T-helper 22 cell (primary cell): Measurements from ENCODE around the gene NEMP1.
"Not testable (repeated sequence)": the region's sequence is repeated elsewhere in the genome, so short reads cannot be mapped to it uniquely, and the experiment has no call there.

ENCODE experiments used
- DNase-seq: peaks from one replicate; pipeline ENCODE4 v3.0.0-alpha.2; 2020; ENCODE audit warnings: low read depth

NEMP1 gene

GRCh38 chr12:57053901-57054300, 24.7 kb downstream of the NEMP1 start:
- DNase-seq = not testable (repeated sequence)

DNA sequence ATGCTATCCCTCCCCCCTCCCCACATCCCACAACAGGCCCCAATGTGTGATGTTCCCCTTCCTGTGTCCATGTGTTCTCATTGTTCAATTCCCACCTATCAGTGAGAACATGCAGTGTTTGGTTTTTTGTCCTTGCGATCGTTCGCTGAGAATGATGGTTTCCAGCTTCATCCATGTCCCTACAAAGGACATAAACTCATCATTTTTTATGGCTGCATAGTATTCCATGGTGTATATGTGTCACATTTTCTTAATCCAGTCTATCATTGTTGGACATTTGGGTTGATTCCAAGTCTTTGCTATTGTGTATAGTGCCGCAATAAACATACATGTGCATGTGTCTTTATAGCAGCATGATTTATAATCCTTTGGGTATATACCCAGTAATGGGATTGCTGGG, 25.4 kb downstream of the NEMP1 start:
- DNase-seq = not testable (repeated sequence)

- DNase-seq = no peak
Observed at GRCh38 chr12:57051011-57051410, 27.6 kb downstream of the NEMP1 start.

GRCh38 chr12:57049890-57050289, 28.7 kb downstream of the NEMP1 start, which contains the start of gene MYO1A:
Gene MYO1A, minus strand, starts transcription at chr12:57050129. Its CDS starts 1,806 bp downstream, at chr12:57048323.
- DNase-seq = no peak

DNA sequence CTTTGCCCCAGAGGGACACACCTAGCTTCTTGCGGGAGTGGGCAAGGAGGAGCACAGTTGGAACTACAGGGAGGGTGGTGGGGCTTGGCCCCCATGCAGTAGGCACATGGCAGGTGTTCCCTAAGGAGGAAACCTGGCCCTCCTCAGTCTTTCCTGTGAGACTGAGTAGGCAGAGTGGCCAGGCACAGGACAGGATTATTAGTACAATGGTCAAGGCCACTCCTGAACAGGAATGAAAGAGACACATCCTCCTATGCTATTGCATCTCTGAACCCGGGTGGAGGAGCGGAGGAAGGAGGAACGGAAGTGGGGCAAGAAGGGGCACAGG, 29.5 kb downstream of the NEMP1 start:
- no peak for DNase-seq

- no peak for DNase-seq
Observed at GRCh38 chr12:57048423-57049118, 30.0 kb downstream of the NEMP1 start.

- DNase-seq = no peak
Observed at GRCh38 chr12:57047981-57048380, 30.6 kb downstream of the NEMP1 start.

- no peak for DNase-seq
Observed at GRCh38 chr12:57046947-57047890, 31.4 kb downstream of the NEMP1 start.

- DNase-seq = no peak
Observed at GRCh38 chr12:57046086-57046791, 32.4 kb downstream of the NEMP1 start.

DNA sequence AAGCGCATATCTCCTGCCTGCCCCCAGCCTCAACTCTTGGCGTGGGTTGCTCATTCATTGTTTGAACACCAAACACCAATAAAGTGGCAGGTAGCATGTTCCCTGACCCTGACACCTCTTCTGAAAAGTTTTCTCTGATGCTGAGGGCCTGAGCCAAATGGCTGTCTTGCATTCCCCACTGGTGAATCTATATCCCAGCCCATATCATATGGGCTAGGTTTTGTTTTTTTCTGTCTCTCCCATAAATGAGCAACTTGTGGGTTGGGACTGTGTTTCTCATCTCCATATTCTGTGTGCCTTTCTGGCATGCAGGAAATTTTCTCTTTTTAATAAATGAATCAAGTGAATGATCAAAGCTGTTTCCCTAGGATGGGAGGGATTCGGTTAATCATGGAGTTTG, 33.7 kb downstream of the NEMP1 start:
- no peak for DNase-seq

GRCh38 chr12:57044468-57044867, 34.1 kb downstream of the NEMP1 start:
- no peak for DNase-seq

- no peak for DNase-seq
Observed at GRCh38 chr12:57042695-57043094, 35.9 kb downstream of the NEMP1 start.

DNA sequence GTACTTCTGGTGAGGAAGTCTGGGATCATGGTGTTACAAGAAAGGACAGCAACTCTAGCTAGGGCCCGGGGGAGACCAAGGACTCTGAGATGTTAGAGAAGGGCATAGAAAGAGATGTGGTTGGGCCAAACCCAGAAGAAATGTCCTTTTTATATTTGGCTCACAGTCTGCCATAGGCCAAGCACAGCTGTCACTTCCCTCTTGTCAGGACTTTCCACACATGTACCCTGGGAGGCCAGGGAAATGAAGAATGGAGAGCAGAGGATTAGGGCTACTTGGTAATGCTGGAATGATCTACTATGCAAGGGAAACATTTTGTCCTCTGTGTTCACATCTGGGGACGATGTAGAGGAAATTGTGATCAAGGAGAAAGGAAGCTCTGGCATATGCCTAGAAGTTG, 37.8 kb downstream of the NEMP1 start:
- no peak for DNase-seq

DNA sequence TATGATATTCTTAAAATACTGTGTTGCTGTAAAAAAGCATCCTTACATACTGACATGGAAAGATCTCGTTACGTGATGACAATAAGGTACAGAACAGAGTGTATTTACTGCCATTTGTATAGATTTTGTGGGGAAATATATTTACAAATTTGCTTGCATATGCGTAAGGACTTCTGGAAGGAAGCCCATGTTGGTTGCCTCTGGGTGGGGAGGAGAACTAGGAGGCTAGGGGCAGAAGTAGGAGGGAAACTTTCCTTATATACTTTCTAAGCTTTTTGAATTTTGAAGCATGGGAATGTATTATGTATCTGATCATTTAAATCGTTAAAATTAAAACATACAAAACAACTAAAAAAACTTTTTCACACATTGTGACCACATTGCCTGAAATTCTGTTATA, 38.4 kb downstream of the NEMP1 start:
- no peak for DNase-seq

DNA sequence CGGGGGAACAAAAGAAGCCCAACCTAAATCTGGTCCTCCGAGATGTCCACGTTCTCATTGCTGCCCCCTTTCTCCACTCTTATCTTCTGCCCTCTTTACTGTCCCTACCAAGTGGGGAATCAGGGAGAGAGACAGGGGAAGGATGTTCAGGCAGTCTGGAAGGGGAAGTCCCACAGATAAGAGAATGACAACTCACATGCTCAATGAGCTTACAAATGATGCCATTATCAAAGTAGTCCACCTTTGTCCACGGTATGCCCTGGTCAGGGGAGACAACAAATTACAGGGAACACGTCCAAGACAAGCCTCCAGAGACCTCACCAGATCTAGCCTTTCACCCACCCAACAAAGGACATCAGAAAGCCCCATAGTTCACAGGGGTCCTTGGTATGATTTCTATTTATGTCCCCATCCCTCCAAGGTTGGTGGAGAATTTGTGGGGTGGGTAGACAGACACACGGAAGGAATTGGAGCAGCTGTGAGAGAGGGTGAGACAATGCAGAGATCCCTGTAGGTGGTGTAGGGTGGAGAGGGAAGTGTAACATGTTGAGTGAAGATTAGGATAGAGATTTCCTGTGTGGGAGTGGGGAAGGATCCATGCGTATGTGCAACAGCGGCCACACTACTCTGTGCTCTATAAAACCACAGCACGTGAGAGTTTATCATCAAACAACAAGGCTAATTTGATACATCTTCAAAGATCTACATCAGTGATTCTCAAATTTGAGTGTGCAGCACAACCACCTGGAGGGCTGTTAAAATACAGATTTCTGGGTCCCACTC, 39.4 kb downstream of the NEMP1 start:
- DNase-seq = no peak

DNA sequence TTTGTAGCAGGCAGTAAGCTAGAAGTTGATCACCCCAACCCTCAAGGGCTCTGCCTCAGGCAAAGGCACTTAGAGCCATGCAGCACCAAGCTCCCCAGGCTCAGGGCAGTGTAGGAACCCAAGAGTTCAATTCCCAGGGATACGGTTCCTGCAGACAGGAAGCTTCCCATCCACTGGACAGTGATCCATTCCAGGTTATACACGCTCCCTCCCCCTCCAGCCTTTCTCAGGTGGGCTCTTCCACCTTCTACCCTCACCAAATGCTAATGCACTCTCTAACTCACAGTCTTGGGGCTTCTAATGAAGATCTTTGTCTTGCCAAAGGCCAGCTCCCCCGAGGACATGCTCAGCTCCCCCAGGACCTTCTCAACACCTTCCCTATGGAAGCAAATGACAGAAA, 41.3 kb downstream of the NEMP1 start:
- DNase-seq = no peak

DNA sequence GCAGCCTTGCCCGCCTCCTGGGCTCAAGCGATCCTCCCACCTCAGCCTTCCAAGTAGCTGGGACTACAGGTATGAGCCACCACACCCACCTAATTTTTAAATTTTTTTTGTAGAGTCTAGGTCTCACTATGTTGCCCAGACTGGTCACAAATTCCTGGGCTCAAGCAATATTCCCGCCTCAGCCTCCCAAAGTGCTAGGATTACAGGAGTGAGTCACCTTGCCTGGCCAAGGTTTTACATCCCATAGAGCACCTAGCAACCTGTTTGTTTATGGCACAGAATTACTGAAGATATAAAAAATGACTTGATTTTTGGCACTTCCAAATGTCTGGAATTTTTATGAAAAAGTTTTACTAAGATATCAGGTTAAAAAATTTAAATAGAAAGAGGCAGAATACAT, 45.2 kb downstream of the NEMP1 start:
- DNase-seq = no peak

- DNase-seq = no peak
Observed at GRCh38 chr12:57031789-57032188, 46.8 kb downstream of the NEMP1 start.

DNA sequence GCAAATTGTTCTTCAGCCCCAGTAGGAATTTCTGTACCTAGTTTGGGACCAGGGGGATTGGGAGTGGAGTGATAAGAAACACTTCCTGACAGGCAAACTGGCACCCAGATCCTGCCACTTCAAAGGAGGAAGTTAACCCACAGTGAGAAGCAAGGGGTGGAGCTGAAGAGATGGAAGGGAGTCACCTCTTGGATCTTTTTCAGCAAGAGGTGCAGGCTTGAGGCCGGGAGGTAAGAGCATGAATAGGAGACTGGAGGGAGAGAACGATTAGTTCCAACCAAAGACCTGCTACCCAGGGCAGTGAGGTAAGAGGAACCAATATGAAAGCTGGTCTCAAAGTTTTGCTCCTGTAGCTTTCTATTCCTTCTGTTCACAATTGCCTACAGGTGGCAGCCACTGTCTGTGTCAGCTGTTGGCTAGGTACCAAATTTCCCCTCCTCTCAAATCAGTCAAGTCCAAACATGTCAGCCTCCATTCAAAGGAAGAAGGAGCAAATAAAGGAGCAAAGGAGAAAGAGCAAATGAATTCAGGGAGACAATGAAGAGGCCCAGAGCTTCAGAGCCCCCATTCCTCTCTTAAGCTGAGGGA, 47.4 kb downstream of the NEMP1 start:
- no peak for DNase-seq

- DNase-seq = no peak
Observed at GRCh38 chr12:57029457-57029856, 49.1 kb downstream of the NEMP1 start.

- no peak for DNase-seq
Observed at GRCh38 chr12:57027805-57028153, 50.8 kb downstream of the NEMP1 start.
